ENCODE measurements around the gene FADS6. TPM values are rescaled to one million over a fixed set of nuclear protein-coding genes. Genes with fewer than 3 reads are reported as not detected.
"Not testable (repeated sequence)": the region's sequence is repeated elsewhere in the genome, so short reads cannot be mapped to it uniquely, and the experiment has no call there.

FADS6 gene
- total and polyA plus RNA-seq, 5 donors: 0.05 TPM; not detected in 4

DNA sequence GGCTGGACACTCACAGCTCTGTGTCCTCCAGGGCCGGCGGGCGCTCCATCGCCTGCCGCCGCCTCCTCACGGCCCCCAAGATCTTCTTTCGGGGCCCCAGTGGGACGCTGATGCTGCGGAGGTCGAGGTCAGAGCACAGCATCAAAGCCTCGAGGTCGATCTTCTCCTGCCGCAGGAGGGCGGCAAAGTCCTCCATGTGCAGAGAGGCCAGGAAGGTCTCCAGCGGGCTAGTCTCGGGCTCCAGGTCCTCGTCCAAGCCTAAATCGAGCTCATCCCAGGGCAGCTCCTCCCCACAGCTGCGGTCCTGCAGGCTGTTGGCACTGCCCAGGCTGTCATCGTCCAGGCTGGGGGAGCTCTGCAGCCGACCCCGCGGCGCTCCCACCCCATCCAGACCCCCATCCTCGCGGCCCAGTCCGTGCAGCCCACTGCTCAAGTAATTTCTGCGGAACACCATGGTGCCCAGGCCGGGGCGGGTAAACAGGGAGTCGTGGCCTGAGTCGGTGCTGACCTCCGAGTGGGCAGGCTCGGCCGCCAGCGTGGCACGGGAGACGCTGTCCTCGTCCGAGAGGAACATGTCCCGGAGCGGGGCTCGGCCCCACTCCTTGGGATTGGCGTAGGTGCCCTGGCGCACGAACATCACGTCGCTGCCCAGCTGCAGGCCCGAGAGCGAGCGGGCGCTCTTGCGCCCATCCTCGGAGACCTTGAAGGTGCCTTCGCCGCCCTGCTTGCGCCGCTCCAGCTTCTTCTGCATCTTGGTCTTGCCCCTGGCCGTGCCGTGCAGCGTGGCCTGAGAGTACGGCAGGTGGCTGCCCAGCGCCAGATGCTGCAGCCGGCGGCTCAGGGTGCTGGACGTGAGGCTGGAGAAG is 26.2 kb upstream of the FADS6 start:
- Histone ChIP-seq H3K27ac (ENCODE audit: low read length) (no peak overlapping the region), H3K4me1 (ENCODE audit: control insufficient read depth, insufficient read depth, low read length) (no peaks in the 10 kb centered on the region), H3K27me3 (ENCODE audit: control insufficient read depth, insufficient read depth) (no peaks in the 10 kb centered on the region), H3K4me3 (ENCODE audit: low read length) (no peak overlapping the region), H3K9me3 (ENCODE audit: control insufficient read depth, low read length) (no peaks in the 10 kb centered on the region)
- DNase-seq (no peak), ATAC-seq (no peak)
- WGBS: 70% methylated on average over 67 of the region's 67 CpGs
- intact Hi-C loops (cut with DNase I): no loop called here

DNA sequence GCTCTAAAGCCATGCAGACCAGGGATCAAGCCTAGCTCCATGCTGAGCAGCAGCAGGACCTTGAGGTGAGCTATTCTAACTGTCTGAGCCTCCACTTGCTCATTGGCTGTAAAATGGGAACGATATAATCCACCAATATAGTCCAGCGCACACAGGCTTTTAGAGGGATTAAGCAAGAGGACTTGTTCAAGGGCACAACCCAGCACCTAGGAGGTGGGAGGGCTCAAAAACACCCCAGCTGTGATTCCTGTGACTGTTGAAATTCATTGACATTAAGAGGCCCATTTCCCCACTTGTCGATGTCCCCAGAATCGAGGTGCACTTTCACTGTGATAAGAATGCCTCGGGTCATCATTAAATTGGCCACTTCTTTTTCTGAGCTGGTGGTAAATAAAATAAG is 25.5 kb upstream of the FADS6 start:
- Histone ChIP-seq H3K4me1 (ENCODE audit: control insufficient read depth, insufficient read depth, low read length) (no peaks in the 10 kb centered on the region), H3K27ac (ENCODE audit: low read length) (no peak overlapping the region), H3K4me3 (ENCODE audit: low read length) (no peak overlapping the region), H3K9me3 (ENCODE audit: control insufficient read depth, low read length) (no peaks in the 10 kb centered on the region), H3K27me3 (ENCODE audit: control insufficient read depth, insufficient read depth) (no peaks in the 10 kb centered on the region)
- ATAC-seq: no peak
- intact Hi-C loops (cut with DNase I): no loop called here
- WGBS: 82% methylated on average over 5 of the region's 5 CpGs
- no peak for DNase-seq

GRCh38 chr17:74917430-74917829 is 24.0 kb upstream of the FADS6 start:
- no peak for ATAC-seq
- no peaks in the 10 kb centered on the region for H3K9me3 ChIP-seq (ENCODE audit: control insufficient read depth, low read length)
- intact Hi-C loops (cut with DNase I): no loop called here
- H3K4me1 ChIP-seq (ENCODE audit: control insufficient read depth, insufficient read depth, low read length): no peaks in the 10 kb centered on the region
- no peak overlapping the region for H3K27ac ChIP-seq (ENCODE audit: low read length)
- no peak for DNase-seq
- WGBS: 54% methylated on average over 10 of the region's 10 CpGs
- H3K4me3 ChIP-seq (ENCODE audit: low read length): no peak overlapping the region
- no peaks in the 10 kb centered on the region for H3K27me3 ChIP-seq (ENCODE audit: control insufficient read depth, insufficient read depth)

DNA sequence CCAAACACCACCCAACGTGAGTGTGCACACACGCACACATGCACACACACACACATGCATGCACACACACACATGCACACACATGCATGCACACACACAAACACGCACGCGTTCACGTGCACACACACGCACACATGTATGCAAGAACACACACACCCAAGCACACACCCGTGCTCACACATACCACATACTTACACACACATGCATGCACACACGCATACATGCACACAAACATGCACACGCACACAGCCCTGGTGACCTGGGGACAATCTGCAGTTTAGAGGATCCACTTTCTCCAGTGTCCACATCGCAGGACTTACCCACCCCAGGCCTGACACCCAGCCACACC is 23.4 kb upstream of the FADS6 start:
- intact Hi-C loops (cut with DNase I): no loop called here
- Histone ChIP-seq H3K4me1 (ENCODE audit: control insufficient read depth, insufficient read depth, low read length) (no peaks in the 10 kb centered on the region), H3K4me3 (ENCODE audit: low read length) (no peak overlapping the region), H3K27ac (ENCODE audit: low read length) (no peak overlapping the region), H3K27me3 (ENCODE audit: control insufficient read depth, insufficient read depth) (no peaks in the 10 kb centered on the region), H3K9me3 (ENCODE audit: control insufficient read depth, low read length) (no peaks in the 10 kb centered on the region)
- ATAC-seq (no peak), DNase-seq (no peak)
- 92% methylated on average over 11 of the region's 11 CpGs for WGBS

DNA sequence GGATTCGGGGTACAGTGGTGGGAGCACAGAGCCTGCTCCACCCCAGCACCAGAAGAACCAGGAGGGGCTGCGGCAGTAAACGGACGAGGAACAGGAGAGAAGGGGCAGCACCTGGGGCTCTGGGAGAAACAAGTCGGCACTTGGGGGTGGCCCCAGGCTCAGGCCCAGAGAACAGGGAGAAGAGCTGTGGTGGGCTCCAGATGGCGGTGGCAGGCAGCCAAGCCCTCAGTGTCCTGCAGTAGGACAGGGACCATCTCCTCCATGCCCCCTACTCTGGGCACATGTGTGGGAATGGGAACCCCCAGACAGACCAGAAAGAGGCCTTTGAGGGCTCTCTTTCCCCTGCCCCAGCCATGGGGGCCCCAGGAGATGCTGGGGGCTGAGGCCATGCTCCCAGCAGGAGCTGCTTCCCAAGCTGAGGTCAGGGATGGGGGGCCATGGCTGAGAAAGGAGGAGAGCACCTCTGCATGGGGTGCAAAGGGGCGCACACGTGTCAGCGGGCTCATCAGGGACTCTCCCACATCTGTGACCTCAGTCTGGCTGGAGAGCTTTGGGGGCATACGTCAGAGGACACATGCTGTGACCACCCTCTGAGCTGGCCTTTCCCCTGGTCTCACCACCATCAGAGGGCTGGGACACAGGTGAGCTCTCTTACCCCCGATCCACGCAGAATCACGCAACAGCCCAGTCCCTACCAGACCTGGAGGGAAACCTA is 22.9 kb upstream of the FADS6 start:
- Histone ChIP-seq H3K9me3 (ENCODE audit: control insufficient read depth, low read length) (no peaks in the 10 kb centered on the region), H3K27ac (ENCODE audit: low read length) (no peak overlapping the region), H3K4me3 (ENCODE audit: low read length) (no peak overlapping the region), H3K4me1 (ENCODE audit: control insufficient read depth, insufficient read depth, low read length) (no peaks in the 10 kb centered on the region), H3K27me3 (ENCODE audit: control insufficient read depth, insufficient read depth) (no peaks in the 10 kb centered on the region)
- ATAC-seq: no peak
- WGBS: 78% methylated on average over 13 of the region's 13 CpGs
- intact Hi-C loops (cut with DNase I): no loop called here
- no peak for DNase-seq

- ATAC-seq; H3K27ac ChIP-seq (ENCODE audit: low read length); DNase-seq; intact Hi-C loops (cut with DNase I); H3K9me3 ChIP-seq (ENCODE audit: control insufficient read depth, low read length); H3K27me3 ChIP-seq (ENCODE audit: control insufficient read depth, insufficient read depth); H3K4me3 ChIP-seq (ENCODE audit: low read length); H3K4me1 ChIP-seq (ENCODE audit: control insufficient read depth, insufficient read depth, low read length): not testable (repeated sequence)
- WGBS: 59% methylated on average over 8 of the region's 8 CpGs
Measured at GRCh38 chr17:74911423-74911822, 18.0 kb upstream of the FADS6 start.

- WGBS: 70% methylated on average over 4 of the region's 4 CpGs
- ATAC-seq; H3K27me3 ChIP-seq (ENCODE audit: control insufficient read depth, insufficient read depth); H3K4me3 ChIP-seq (ENCODE audit: low read length); H3K4me1 ChIP-seq (ENCODE audit: control insufficient read depth, insufficient read depth, low read length); DNase-seq; H3K27ac ChIP-seq (ENCODE audit: low read length); H3K9me3 ChIP-seq (ENCODE audit: control insufficient read depth, low read length); intact Hi-C loops (cut with DNase I): not testable (repeated sequence)
Measured at GRCh38 chr17:74909097-74909496, 15.7 kb upstream of the FADS6 start.

DNA sequence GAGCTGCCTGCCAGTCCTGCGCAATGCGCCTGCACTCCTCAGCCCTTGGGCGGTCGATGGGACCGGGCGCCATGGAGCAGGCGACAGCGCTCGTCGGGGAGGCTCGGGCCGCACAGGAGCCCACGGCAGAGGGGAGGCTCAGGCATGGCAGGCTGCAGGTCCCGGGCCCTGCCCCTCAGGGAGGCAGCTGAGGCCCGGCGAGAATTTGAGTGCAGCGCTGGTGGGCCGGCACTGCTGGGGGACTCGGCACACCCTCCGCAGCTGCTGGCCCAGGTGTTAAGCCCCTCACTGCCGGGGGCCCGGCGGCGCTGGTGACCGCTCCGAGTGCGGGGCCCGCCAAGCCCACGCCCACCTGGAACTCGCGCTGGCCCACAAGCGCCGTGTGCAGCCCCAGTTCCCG is 13.6 kb upstream of the FADS6 start:
- Histone ChIP-seq H3K4me3 (ENCODE audit: low read length) (no peak overlapping the region), H3K27ac (ENCODE audit: low read length) (no peak overlapping the region), H3K9me3 (ENCODE audit: control insufficient read depth, low read length) (no peaks in the 10 kb centered on the region), H3K4me1 (ENCODE audit: control insufficient read depth, insufficient read depth, low read length) (no peaks in the 10 kb centered on the region), H3K27me3 (ENCODE audit: control insufficient read depth, insufficient read depth) (no peaks in the 10 kb centered on the region)
- ATAC-seq (no peak), DNase-seq (no peak)
- WGBS: 96% methylated on average over 34 of the region's 34 CpGs
- intact Hi-C loops (cut with DNase I): no loop called here

GRCh38 chr17:74906214-74906793 is 12.9 kb upstream of the FADS6 start:
- H3K4me3 ChIP-seq (ENCODE audit: low read length); H3K27me3 ChIP-seq (ENCODE audit: control insufficient read depth, insufficient read depth); H3K4me1 ChIP-seq (ENCODE audit: control insufficient read depth, insufficient read depth, low read length); intact Hi-C loops (cut with DNase I); H3K9me3 ChIP-seq (ENCODE audit: control insufficient read depth, low read length); H3K27ac ChIP-seq (ENCODE audit: low read length); DNase-seq; ATAC-seq: not testable (repeated sequence)
- WGBS: 71% methylated on average over 6 of the region's 6 CpGs

GRCh38 chr17:74904687-74905409 is 11.4 kb upstream of the FADS6 start:
- H3K4me3 ChIP-seq (ENCODE audit: low read length): no peak overlapping the region
- intact Hi-C loops (cut with DNase I): no loop called here
- WGBS: 79% methylated on average over 7 of the region's 7 CpGs
- H3K27me3 ChIP-seq (ENCODE audit: control insufficient read depth, insufficient read depth): no peaks in the 10 kb centered on the region
- H3K4me1 ChIP-seq (ENCODE audit: control insufficient read depth, insufficient read depth, low read length): no peaks in the 10 kb centered on the region
- no peak for DNase-seq
- ATAC-seq: no peak
- no peak overlapping the region for H3K27ac ChIP-seq (ENCODE audit: low read length)
- no peaks in the 10 kb centered on the region for H3K9me3 ChIP-seq (ENCODE audit: control insufficient read depth, low read length)

DNA sequence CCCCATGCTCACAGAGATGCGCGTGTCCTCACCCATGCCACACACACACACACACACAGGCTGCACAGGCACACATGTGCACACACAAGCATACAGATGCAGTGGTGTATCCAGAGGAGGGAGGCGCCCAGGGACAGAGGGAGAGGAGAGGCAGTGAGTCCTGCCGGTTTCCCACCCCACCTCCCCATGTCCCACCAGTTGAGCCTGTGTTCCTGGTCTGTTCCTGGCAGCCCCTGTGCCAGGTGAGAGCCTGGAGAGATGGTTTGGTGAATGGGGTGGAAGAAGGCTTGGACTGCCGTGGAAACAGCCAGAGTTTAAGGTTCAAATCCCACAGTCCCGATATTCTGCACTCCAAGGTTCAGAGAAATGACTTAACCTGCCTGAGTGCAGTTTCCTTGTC is 10.2 kb upstream of the FADS6 start:
- intact Hi-C loops (cut with DNase I): no loop called here
- Histone ChIP-seq H3K9me3 (ENCODE audit: control insufficient read depth, low read length) (no peaks in the 10 kb centered on the region), H3K4me3 (ENCODE audit: low read length) (no peak overlapping the region), H3K27ac (ENCODE audit: low read length) (no peak overlapping the region), H3K27me3 (ENCODE audit: control insufficient read depth, insufficient read depth) (no peaks in the 10 kb centered on the region), H3K4me1 (ENCODE audit: control insufficient read depth, insufficient read depth, low read length) (no peaks in the 10 kb centered on the region)
- ATAC-seq (no peak), DNase-seq (no peak)
- WGBS: 75% methylated on average over 6 of the region's 6 CpGs
